DMS 273 (cell line): ENCODE measurements around the gene DNM3.

Source experiments
- DNase-seq: peaks from one replicate; lab custom pipeline; 2025; ENCODE audit not compliant: unreplicated experiment; lab: John Stamatoyannopoulos, UW

The DNM3 gene

DNA sequence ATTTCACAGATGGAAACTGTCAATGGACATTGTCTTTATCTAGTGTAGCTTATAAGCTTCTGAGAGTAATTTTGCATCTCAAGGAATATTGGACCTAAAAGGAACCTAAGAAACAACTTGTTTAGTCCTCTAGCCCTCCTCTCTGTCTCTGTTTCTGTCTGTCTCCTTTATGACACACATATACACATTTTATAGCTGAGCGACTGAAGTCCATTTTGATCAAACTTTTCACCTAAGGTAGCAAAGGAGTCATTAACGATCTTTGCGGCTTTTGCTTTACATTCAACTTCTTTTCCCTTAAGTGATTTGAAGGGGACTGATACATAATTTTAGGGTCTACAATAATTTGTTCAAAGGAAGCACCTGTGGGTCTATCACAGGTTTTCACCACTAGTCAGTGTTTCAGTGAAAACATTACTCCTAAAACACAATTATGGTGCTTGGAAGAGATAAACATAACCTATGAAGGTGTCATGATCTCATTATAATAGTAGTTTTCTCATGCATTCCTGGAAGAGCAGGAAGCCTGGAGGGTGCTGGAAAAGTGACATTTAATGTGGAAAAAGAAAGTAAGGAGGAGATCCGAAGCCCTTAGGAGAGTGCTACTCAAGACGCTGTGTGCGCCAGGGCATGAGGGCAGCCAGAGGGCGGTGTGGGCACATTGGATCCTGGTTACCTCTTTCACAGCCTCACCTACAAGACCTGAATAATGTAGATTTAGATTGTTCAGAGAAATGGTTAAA, 248.6 kb downstream of the DNM3 start:
- DNase-seq = peak; percentile 43

DNA sequence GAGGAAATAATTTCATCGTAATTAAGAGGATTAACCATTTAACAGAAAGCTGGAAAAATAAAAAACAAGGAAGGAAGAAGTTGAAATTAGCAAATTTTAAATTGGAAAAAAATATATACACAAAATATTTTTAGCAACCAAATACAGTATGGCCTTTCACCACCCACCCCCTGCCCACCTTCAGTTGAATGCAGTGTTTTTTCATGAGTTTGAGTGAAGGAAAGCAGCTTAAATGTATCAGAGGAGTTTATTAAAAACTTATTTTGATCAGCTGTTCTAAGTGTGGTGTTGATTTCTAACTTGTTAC, 249.2 kb downstream of the DNM3 start:
- DNase-seq = no peak

DNA sequence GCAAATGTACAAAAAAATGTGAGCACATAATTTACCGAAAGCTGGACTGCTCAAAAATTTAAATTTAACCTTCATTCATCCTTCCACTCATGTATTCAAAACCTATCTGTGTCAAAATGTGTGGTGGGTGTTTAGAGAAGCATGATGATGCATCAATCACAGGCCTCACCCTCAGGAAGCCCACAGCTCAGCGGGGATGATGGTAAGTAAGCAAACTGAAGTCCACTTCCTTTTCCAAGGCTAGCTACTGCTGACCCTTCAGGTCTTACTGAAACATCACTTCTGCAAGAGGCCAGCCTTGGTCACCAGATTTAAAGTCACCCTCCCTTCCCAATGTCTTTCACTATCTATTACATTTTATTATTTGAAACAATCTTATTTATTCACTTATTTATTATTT, 254.5 kb downstream of the DNM3 start:
- no peak for DNase-seq

DNA sequence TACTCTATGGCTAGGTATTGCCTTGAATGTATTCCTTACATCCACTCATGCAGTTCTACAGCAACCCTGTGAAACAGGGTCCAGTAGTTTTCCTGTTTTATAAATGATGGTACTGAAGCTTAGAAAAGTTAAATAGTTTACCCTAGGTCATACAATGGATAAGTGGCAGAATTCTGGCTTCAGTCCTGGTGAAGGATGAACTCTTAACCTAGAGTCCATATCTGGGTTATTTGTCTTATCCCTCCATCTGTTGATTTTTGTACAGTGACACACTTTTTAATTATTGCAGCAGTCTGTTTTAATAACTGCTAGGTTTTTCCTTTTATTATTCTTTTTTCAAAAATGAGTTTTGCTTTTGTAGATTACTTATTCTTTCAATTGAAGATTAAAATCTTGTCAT, 263.9 kb downstream of the DNM3 start:
- peak; percentile 28 for DNase-seq

DNA sequence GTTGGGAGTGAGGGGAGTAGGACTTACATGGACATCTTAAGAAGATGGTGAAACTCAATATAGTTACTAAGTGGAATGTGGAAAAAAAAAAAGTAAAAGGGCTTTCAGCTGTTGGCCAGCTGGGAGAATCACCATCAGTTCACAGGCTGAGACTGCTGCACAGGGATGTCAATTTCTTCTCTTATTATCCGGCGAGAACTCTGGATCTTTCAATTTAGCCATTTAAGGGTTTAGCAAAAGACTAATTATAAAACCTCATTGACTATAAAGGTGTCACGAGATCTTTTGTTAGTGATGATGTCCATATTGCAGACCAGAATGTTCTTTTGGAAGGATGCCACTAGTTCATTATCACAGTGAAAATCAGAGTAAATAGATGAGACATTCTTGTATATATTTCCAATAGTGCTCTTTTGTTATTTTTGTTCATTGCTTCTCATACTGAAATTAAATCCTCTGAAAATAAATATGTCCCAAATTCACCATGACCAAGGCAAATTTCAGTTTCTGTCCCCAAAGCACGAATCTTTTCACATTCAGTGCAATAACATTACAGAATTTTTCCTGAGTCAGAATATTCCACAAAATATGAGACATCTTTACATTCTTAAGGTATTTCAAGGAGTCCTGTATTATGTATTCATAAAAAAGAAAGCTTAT, 266.1 kb downstream of the DNM3 start:
- DNase-seq = peak; percentile 27

DNA sequence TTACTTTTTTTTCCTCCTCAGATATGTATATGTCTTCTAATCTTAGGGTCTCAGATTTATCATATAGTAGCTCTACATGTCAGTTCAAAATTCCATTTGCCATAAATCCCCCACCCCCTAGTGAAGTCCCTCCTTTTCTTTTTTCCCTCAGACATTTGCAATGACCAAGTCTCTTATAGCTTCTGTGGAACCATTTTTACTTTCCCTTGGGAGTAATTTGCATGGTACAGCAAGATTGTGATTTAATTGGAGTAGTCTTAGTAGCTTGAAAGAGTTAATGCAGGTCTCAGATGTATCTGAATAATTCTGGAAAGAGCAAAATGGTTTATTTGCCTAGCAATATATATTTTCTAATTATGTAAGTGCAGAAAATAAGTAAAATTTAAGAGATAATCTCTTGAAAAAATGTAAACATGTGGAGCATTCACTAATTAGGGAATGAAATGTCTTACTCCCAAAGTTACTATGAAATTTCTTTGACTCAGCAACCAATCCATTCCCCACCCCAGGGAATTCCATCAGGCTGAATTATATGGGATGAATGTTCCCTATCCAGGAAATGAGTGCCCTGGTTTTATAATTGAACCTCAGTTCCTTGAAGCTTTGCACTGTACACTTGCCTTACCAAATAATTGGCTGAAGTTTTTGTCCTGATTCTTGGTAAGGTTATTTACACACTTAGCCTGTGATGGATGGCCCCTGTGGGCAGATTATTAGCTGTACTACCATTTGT, 267.0 kb downstream of the DNM3 start:
- no peak for DNase-seq

DNA sequence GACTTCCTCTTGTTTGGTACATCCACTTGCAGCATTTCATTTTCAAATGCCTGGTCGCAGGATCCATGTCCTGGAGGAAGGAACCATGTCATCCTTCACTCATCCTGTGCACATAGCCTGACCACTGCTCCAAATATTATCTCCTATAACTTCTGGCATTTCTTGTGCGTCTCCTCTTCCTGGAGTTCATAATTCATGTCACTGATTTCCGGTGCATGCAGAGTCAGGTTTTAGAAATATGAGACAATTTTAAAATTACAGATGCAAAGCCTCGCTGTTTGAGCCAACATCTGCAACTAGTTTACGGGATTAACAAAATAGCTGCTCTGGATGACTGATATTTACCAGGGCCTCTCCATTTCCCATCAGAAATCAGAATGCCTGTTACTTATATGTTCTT, 268.1 kb downstream of the DNM3 start:
- no peak for DNase-seq

DNA sequence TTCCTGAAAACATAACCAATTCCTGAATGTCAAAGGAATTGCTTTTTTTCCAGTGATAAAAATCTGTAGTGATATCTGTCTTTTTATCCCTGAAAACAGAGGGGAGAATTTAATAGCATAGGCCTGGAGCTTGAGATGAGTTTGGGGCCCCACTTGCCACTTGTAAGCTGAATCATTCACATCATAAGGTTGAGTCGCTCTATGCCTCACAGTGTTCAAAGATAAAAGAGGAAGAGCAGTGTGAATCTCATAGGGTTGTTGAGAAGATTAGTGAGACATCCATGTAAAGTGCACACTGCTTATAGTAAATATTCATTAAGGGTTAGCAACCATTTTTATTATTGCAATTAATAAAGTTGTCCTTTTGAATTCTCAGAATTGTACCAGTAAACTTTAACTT, 271.3 kb downstream of the DNM3 start:
- DNase-seq = no peak

DNA sequence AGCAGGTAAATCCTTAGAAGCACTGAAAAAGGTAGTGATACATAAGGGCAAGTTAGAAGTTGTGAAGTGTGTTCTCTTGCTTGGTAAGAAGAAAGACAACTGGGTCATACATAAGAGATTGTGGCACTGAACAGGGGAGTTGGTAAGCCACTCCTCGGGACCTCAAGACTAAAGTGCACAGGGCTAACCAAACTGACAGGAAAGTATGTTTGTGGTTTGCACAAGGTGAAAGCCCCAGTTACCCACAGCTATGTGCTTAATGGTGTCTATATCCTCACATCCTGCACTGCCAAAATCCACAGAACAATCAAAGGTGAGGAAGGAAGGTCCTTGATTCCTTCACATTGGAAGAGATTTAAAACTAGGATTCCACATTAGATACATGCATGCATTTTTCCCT, 276.5 kb downstream of the DNM3 start:
- no peak for DNase-seq

DNA sequence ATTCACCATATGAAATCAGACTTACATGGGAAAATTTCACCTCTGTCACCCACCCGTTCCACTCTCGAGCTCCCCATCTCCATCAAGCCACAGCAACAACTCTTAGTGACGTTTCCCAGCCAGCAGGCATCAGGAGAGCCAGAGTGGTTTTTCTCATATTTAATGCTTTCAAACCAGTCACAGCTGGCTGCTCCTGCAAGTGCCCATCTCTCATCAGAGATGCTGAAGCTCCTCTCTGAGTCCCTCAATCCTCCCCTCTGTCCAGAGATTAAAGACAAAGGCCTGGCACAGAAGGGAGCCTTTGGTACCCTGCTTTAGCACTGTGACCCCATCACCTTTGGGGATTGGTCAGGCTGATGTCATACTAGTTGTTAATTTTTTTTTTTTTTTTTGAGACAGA, 277.3 kb downstream of the DNM3 start:
- no peak for DNase-seq

DNA sequence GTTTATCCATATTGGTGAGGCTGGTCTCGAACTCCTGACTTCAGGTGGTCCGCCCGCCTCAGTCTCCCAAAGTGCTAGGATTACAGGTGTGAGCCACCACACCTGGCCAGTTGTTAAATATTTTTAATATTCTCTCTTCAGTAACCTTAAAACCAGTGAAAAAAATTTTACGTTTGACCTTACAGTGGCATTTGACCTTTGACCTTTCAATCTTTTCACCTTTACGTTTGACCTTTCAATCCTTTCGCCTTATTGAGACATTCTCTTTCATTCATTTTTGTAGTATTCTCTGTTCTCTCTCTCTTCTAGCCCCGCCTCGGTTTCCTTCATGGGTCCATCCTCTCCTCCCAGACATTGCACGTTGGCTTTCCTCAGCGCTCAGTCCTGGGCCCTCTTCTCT, 277.9 kb downstream of the DNM3 start:
- no peak for DNase-seq

DNA sequence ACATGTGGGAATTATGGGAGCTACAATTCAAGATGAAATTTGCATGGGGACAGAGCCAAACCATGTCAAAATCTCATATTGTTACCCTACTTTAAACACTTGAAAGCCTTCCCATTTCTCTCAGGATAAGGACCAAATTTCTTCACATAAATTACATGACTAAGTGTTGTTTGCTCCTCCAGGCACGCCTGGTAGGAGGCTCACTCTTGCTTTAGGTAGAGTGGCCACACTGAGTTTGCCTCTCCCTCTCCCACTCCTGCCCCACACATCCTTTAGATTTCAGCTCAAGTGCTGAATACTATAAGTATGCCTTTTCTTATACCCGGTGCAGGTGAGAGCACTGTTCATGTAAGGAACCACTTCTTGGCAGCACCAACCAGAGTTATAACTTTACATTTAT, 279.1 kb downstream of the DNM3 start:
- no peak for DNase-seq

DNA sequence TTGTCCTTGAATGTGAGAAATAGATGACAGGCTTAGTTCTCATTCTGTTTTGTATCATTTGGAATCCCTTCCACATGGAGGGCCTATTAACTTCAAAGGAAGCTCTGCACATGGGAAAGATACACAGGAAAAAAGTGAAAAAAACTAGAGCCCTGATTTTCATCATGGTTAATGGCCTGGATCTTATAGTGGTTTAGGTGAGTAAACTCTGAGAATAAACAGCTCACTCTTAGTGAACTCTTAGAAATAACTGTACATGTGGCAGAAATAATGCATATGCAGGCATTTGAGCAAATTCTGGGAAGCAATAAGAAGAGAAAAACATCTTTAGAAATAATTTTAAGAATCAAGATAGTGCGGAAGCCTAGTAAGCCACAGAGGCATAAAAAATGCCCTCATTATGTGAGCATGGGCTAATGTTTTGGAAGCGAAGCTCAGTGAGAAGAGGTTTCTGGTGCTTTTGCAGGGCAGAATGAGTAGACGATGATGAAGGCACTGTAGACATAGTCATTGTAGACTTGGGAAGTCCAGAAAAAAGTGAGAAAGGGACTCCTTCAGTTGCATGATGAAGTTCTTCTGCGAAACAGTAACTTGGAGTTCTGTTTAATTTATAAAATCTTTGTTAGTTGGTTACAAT, 279.9 kb downstream of the DNM3 start:
- no peak for DNase-seq

DNA sequence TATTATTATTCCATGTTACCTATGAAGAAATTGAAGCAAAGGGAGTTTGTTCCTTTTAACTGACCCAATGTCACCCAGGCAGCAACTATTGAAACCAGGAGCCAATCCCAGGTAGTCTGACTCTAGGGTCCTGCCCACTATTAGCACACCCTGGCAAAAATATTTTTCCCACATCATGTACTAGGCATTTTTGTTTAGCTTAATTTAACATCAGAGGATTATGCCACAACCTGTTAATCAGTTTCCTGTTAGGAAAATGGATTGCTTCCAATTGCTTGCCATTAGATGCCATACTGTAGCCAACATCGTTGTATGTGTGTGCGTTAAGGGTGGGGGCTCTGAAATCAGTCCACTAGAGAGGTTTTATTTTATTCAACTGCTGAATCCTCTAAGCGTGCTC, 281.1 kb downstream of the DNM3 start:
- DNase-seq = no peak

DNA sequence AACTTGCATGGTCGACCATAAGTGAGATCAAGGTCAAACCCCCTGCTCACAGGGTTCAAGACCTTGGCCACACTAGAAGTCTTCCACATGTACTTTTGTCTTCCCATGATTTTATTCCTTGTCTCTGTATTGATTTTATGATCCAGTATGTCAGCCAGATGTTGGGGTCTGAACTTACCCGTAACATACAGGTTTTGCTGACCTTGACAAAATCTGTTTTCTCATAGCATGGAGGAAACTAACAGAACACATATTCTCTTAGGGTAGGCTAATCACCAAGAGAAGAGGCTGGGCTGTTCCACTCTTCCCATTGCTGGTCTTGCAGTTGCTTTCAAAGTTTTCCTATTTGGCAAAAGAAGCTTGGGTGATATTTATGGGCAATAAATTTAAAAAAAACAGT, 284.0 kb downstream of the DNM3 start:
- DNase-seq = no peak

DNA sequence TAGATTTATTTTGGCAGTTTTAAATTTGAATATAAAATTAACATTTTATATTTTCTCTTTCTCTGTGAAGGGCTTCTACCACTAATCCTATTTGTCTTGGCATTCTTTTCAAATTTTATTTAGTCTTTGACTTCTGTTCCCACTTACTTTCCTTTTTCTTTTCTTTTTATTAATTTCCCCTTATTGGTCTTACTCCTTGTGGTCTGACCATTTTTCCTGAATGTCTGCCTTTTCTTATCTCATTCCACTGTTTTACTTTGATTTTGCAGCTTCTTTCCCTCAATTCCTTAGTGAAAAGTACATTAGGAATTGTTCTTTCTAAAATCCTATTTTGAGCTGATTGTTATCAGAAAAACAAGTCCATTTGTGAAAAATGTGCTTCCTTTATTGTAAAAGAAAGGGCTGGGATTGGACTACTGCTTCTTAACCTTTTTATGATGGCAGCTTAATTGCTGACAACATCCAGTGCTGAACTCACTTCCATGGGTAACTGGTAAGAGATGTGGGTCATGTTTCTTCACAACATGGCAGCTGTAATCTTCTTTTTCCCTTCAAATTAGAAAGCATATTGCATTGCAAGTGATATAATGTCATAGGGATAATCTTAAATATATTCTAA, 284.6 kb downstream of the DNM3 start:
- no peak for DNase-seq

DNA sequence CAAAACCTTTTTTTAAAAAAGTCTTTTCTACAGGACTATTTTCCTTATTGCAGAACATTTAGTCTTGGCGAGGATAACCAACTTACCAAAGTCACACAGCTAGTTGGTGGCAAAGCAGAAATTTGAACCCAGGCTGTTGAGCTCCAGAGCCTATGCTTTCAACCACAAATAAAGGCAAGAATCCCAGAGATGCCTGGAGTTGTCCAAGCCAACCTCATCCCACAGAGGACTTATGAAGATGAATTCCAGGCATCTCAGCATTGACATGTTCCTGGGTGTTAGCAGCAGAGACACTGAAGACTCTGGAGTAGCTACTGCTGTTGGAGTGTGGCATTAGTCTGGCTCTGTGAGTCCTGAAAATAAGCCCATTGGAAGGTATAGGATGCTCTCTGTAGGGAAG, 291.5 kb downstream of the DNM3 start:
- DNase-seq = no peak

DNA sequence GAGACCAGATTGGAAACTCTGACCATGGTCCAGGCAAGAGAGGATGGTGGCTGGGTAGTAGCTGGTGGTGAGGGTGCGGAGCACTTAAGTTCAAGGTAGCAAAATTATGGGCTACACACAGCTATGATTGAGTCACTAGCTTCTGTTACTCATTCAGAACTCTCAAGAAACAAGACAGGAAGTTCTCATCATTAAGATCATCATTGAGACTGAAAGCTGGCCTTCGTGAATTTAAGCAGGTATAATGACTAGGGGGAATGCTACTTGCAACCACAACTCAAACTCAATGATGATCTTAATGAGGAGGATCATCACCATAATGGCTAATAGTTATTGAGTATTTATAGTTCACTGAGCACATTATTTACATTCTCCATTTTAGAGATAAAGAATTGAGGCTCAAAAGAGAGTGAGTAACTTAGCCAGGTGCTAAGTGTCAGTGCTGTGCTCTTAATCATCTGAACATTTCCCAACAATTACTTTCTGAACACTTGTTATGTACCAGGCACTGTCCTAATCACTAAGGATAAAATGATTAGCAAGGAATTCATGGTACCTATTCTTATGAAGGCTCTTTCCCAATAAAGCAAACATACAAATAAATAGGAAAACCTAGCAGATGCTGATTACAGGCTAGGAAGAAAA, 292.9 kb downstream of the DNM3 start:
- DNase-seq = no peak

DNA sequence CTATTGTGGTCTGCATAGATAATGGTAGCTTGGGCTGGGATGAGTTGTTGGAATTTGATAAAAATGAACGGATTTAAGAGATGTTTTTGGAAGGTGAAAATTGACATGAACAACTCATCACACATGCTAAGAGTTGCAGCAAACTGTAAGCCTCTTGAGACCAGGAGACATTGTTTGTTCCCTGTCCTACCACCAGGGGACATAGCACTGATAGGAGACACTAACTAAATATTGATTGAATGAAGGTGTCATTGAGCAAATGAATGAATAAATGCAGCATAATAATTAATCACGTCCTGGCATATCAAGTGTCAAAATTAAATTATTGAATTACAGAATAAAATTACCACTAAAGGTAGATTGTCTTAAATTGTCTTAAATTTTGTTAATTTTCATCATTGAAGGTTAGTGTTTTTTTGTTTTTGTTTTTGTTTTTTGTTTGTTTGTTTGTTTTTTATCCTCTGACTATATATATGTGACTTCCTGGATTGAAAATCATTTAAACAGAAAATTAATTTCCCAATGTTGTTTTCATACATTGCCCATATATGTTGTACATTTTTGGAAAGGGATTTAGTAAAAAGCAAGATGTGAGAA, 293.9 kb downstream of the DNM3 start:
- peak; percentile 36 for DNase-seq

DNA sequence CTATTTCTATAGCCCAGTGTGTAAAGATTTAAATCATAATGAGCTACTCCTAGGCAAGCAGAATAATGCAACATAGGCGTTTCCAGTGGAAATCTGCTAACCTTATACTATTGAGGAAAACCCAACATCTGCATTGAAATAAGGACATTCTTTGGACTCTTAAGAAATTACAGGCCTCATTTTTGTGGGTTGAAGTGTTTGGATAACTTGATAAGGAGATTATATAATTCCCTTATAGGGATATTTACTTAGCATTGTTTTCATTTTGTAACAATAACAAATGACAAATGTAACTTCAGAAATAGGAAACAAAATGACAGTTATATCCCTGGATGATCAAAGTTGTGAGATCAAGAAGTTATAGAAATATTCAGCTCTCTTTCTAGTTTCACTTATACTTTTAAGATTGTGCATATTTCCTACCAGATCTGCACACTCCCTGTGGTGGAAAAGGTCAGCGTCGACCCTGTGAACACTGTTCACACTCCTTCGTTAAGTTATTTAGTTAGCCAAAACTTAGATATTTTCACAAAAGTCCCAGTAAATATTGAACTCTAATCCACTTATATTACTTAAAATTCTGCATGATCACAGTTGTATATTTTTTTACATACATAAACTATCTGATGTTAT, 294.8 kb downstream of the DNM3 start:
- DNase-seq = no peak
